Liver (tissue), 9 donors: Measurements from ENCODE around the gene ZNF175. TPM values are rescaled to one million over a fixed set of nuclear protein-coding genes. Genes with fewer than 3 reads are reported as not detected.

Source experiments
- DNase-seq: peaks from one replicate; pipeline ENCODE4 v3.0.0-alpha.2; 2017; ENCODE audit warnings: low spot score
- H3K27ac ChIP-seq, 2 donors: one replicate each; pipeline ENCODE4 v1.7.0; 2013; ENCODE audit warnings: inconsistent platforms in 2 of 2, low read length in 2 of 2, control low read depth in 1 of 2, low read depth in 1 of 2, mild to moderate bottlenecking in 1 of 2
- H3K27me3 ChIP-seq, 4 donors: one replicate each; pipeline versions ENCODE4 v1.6.1 to v1.7.0; 2013; ENCODE audit warnings: low read length in 3 of 4, inconsistent platforms in 1 of 4, mild to moderate bottlenecking in 1 of 4, moderate library complexity in 1 of 4; ENCODE audit not compliant: control insufficient read depth in 4 of 4, insufficient read depth in 4 of 4
- H3K36me3 ChIP-seq, 4 donors: one replicate each; pipeline versions ENCODE4 v1.6.1 to v1.7.0; 2013; ENCODE audit warnings: low read length in 3 of 4, mild to moderate bottlenecking in 3 of 4, low read depth in 1 of 4, moderate library complexity in 1 of 4; ENCODE audit not compliant: control insufficient read depth in 4 of 4, insufficient read depth in 3 of 4
- H3K4me1 ChIP-seq, 4 donors: one replicate each; pipeline versions ENCODE4 v1.6.1 to v1.7.0; 2013; ENCODE audit warnings: low read length in 3 of 4, mild to moderate bottlenecking in 3 of 4, moderate library complexity in 1 of 4; ENCODE audit not compliant: control insufficient read depth in 4 of 4, insufficient read depth in 4 of 4
- H3K4me3 ChIP-seq, 3 donors: one replicate each; pipeline versions ENCODE4 v1.6.1 to v1.7.0; 2013; ENCODE audit warnings: low read length in 3 of 3, control low read depth in 1 of 3, low read depth in 1 of 3, mild to moderate bottlenecking in 1 of 3
- H3K9ac ChIP-seq, 2 donors: one replicate each; pipeline ENCODE4 v1.7.0; 2013; ENCODE audit warnings: low read length in 2 of 2, mild to moderate bottlenecking in 2 of 2, moderate library complexity in 2 of 2, control low read depth in 1 of 2, low read depth in 1 of 2
- H3K9me3 ChIP-seq, 4 donors: one replicate each; pipeline versions ENCODE4 v1.6.1 to v1.7.0; 2013; ENCODE audit warnings: low read length in 3 of 4; ENCODE audit not compliant: control insufficient read depth in 4 of 4
- ATF3 ChIP-seq: IDR thresholded peaks from 2 replicates; pipeline ENCODE4 v1.6.1; 2016; ENCODE audit warnings: antibody characterized with exemption
- CTCF ChIP-seq: fragments of 150-350 bp; IDR thresholded peaks from 2 replicates; pipeline ENCODE4 v1.5.1; 2017; ENCODE audit warnings: improper control_type of control experiment, low read depth, low read length; ENCODE audit not compliant: missing input control
- EGR1 ChIP-seq, 2 donors: IDR thresholded peaks; 2 replicates each; pipeline ENCODE4 v1.6.1; 2016 to 2018; ENCODE audit warnings: antibody characterized with exemption in 2 of 2, low read depth in 2 of 2
- FOXA1 ChIP-seq: IDR thresholded peaks from 2 replicates; pipeline ENCODE4 v1.6.1; 2016; ENCODE audit warnings: antibody characterized with exemption
- FOXA2 ChIP-seq: IDR thresholded peaks from 2 replicates; pipeline ENCODE4 v1.6.1; 2016; ENCODE audit warnings: antibody characterized with exemption
- GABPA ChIP-seq, 2 donors: IDR thresholded peaks in 1 of 2; conservative IDR thresholded peaks in 1 of 2; 2 replicates each; pipeline ENCODE4 v1.6.1; 2016; ENCODE audit warnings: antibody characterized with exemption in 2 of 2, mild to moderate bottlenecking in 1 of 2, moderate library complexity in 1 of 2
- HNF4G ChIP-seq: IDR thresholded peaks from 2 replicates; pipeline ENCODE4 v1.6.1; 2016; ENCODE audit warnings: antibody characterized with exemption
- JUND ChIP-seq, 2 donors: IDR thresholded peaks; 2 replicates each; pipeline ENCODE4 v1.6.1; 2016; ENCODE audit warnings: antibody characterized with exemption in 2 of 2
- MAX ChIP-seq: IDR thresholded peaks from 2 replicates; pipeline ENCODE4 v1.6.1; 2016; ENCODE audit warnings: antibody characterized with exemption
- NR2F2 ChIP-seq: IDR thresholded peaks from 2 replicates; pipeline ENCODE4 v1.6.1; 2016; ENCODE audit warnings: antibody characterized with exemption
- REST ChIP-seq: IDR thresholded peaks from 2 replicates; pipeline ENCODE4 v1.6.1; 2016; ENCODE audit warnings: antibody characterized with exemption, mild to moderate bottlenecking
- RXRA ChIP-seq, 2 donors: IDR thresholded peaks; 2 replicates each; pipeline ENCODE4 v1.6.1; 2017 to 2018; ENCODE audit warnings: antibody characterized with exemption in 2 of 2, mild to moderate bottlenecking in 1 of 2
- SP1 ChIP-seq: IDR thresholded peaks from 2 replicates; pipeline ENCODE4 v1.6.1; 2018; ENCODE audit warnings: antibody characterized with exemption, mild to moderate bottlenecking
- TAF1 ChIP-seq: conservative IDR thresholded peaks from 2 replicates; pipeline ENCODE4 v1.6.1; 2016; ENCODE audit warnings: antibody characterized with exemption, mild to moderate bottlenecking
- YY1 ChIP-seq: IDR thresholded peaks from 2 replicates; pipeline ENCODE4 v1.6.1; 2016; ENCODE audit warnings: antibody characterized with exemption, mild to moderate bottlenecking
- WGBS: extraction: QIAGEN DNeasy Blood & Tissue Kit; methylation state at CpG from one replicate; pipeline ENCODE4 v1.1.7; 2013; 5-methylcytosine and 5-hydroxymethylcytosine counted together
- polyA plus RNA-seq, 2 donors: library from polyadenylated mRNA; stranded (reverse) in 1 of 2; unstranded in 1 of 2; fragments of 200-250 nt in 1 of 2; fragments of >200 nt in 1 of 2; fragmentation: Nextera tagmentation in 1 of 2; extraction: Ambion mirVana in 1 of 2; gene quantifications; one replicate each; pipeline versions ENCODE4 v1.2.1 to v1.2.3, GENCODE V29; 2013 to 2015
- total RNA-seq, 2 donors: library from RNA; depleted of rRNA; stranded (reverse); fragments of >200 nt; gene quantifications; one replicate each; pipeline ENCODE4 v1.2.3, GENCODE V29; 2014
- donor health status: healthy.
- donor health status: healthy.
- donor health status: healthy.
- donor health status: healthy.
- donor health status: healthy.

ZNF175 gene
- total and polyA plus RNA-seq, 4 donors: 0.60 to 5.3 (median 2.5) TPM

GRCh38 chr19:51535535-51535934, 35.5 kb upstream of the ZNF175 start:
- WGBS: 78% methylated on average over 1 of the region's 1 CpG
- peaks cover 2 to 8% (median 2%) of the 10 kb centered on the region in 4 donors for H3K27me3 ChIP-seq
- H3K27ac ChIP-seq: no peak overlapping the region
- no peak for DNase-seq
- H3K4me1 ChIP-seq: no peaks in the 10 kb centered on the region
- H3K9me3 ChIP-seq: no peaks in the 10 kb centered on the region
- no peak overlapping the region for H3K4me3 ChIP-seq
- TF ChIP-seq TAF1 (no peak), CTCF (no peak), RXRA (IDR thresholded peaks at IDR 0.05) (no peak), HNF4G (no peak), MAX (no peak), EGR1 (IDR thresholded peaks at IDR 0.05; ENCODE audit: low read depth in 2 of 2) (no peak), NR2F2 (no peak), JUND (IDR thresholded peaks at IDR 0.05) (no peak), FOXA2 (no peak), REST (no peak), FOXA1 (no peak), GABPA (IDR thresholded peaks at IDR 0.05 in 1 of 2, conservative IDR thresholded peaks at IDR 0.05 in 1 of 2) (no peak), SP1 (no peak), YY1 (no peak), ATF3 (no peak)
- no peaks in the 10 kb centered on the region for H3K36me3 ChIP-seq
- H3K9ac ChIP-seq: no peak overlapping the region

GRCh38 chr19:51539821-51540366, 31.2 kb upstream of the ZNF175 start:
- no peak overlapping the region for H3K9ac ChIP-seq
- no peaks in the 10 kb centered on the region for H3K36me3 ChIP-seq
- no peak for DNase-seq
- no peaks in the 10 kb centered on the region for H3K4me1 ChIP-seq
- H3K27me3 ChIP-seq: peaks cover 0 to 3% (median 2%) of the 10 kb centered on the region in 4 donors
- TF ChIP-seq FOXA1 (no peak), YY1 (no peak), HNF4G (no peak)
- no peak overlapping the region for H3K27ac ChIP-seq
- H3K4me3 ChIP-seq: no peak overlapping the region
- no peaks in the 10 kb centered on the region for H3K9me3 ChIP-seq
- WGBS: 80% methylated on average over 4 of the region's 4 CpGs
